Natural killer cell (primary cell): ENCODE measurements around the gene REL. TPM values are rescaled to one million over a fixed set of nuclear protein-coding genes. Genes with fewer than 3 reads are reported as not detected.
"Not testable (repeated sequence)": the region's sequence is repeated elsewhere in the genome, so short reads cannot be mapped to it uniquely, and the experiment has no call there.

Source experiments
- ATAC-seq, 3 donors: fragments of 150-1000 bp in 2 of 3; fragments of 200-7000 bp in 1 of 3; cut with Tn5 transposase; 1 replicate in 1 of 3; 2 replicates in 2 of 3; pipeline ENCODE4 v1.10.0; 2021; ENCODE audit warnings: mild to moderate bottlenecking in 2 of 3, moderate library complexity in 2 of 3
- DNase-seq, 2 donors: peaks; one replicate each; pipeline versions ENCODE4 v3.0.0 to v3.0.0-alpha.2; 2013 to 2021; ENCODE audit warnings: mixed read lengths in 1 of 2
- H3K27ac ChIP-seq: one replicate; pipeline ENCODE4 v1.5.1; 2013; ENCODE audit warnings: mild to moderate bottlenecking, low read length
- H3K27me3 ChIP-seq: one replicate; pipeline ENCODE4 v1.6.1; 2013; ENCODE audit warnings: low read length; ENCODE audit not compliant: control insufficient read depth, insufficient read depth
- H3K36me3 ChIP-seq: one replicate; pipeline ENCODE4 v1.6.1; 2013; ENCODE audit warnings: low read length; ENCODE audit not compliant: control insufficient read depth, insufficient read depth
- H3K4me1 ChIP-seq: one replicate; pipeline ENCODE4 v1.6.1; 2013; ENCODE audit warnings: low read length; ENCODE audit not compliant: control insufficient read depth, insufficient read depth
- H3K4me3 ChIP-seq: one replicate; pipeline ENCODE4 v1.5.1; 2013; ENCODE audit warnings: low read length
- H3K9me3 ChIP-seq: one replicate; pipeline ENCODE4 v1.6.1; 2013; ENCODE audit warnings: low read length; ENCODE audit not compliant: control insufficient read depth, insufficient read depth
- H3K27ac Mint-ChIP-seq, 2 donors: one replicate each; pipeline ENCODE4 v1.8.0; 2022; ENCODE audit warnings: mild to moderate bottlenecking in 2 of 2, mixed read lengths in 2 of 2, moderate library complexity in 1 of 2
- H3K27me3 Mint-ChIP-seq, 2 donors: one replicate each; pipeline ENCODE4 v1.8.0; 2022; ENCODE audit warnings: low read depth in 2 of 2, mixed read lengths in 2 of 2
- H3K36me3 Mint-ChIP-seq: one replicate; pipeline ENCODE4 v1.8.0; 2022; ENCODE audit warnings: mixed read lengths
- H3K4me1 Mint-ChIP-seq, 2 donors: one replicate each; pipeline ENCODE4 v1.8.0; 2022; ENCODE audit warnings: mixed read lengths in 2 of 2
- H3K4me3 Mint-ChIP-seq: one replicate; pipeline ENCODE4 v1.8.0; 2022; ENCODE audit warnings: mild to moderate bottlenecking, moderate library complexity, mixed read lengths
- H3K9me3 Mint-ChIP-seq, 2 donors: one replicate each; pipeline ENCODE4 v1.8.0; 2022; ENCODE audit warnings: mixed read lengths in 2 of 2
- CTCF ChIP-seq: fragments of 200-600 bp; IDR thresholded peaks from one replicate; pipeline ENCODE4 v1.8.0; 2022; ENCODE audit warnings: antibody characterized with exemption
- WGBS: methylation state at CpG from one replicate; pipeline ENCODE4 v1.1.7; 2013; ENCODE audit warnings: missing lambda C conversion rate; ENCODE audit not compliant: insufficient coverage; 5-methylcytosine and 5-hydroxymethylcytosine counted together
- intact Hi-C: fragments of 100-400 bp; cut with micrococcal nuclease; formaldehyde crosslinking; loops from one replicate; pipeline ENCODE4 v1.14.2; 2022
- total RNA-seq, 4 donors: library from RNA; stranded (reverse); fragments of 120-200 nt in 1 of 4; gene quantifications; one replicate each; pipeline versions ENCODE4 v1.2.3 to v1.2.4, GENCODE V29; 2013 to 2022

Gene REL
- total RNA-seq, 3 donors from 2014 or later (not counting 1 experiment from before 2014, with no cell fraction given) = 128 to 197 (median 178) TPM

DNA sequence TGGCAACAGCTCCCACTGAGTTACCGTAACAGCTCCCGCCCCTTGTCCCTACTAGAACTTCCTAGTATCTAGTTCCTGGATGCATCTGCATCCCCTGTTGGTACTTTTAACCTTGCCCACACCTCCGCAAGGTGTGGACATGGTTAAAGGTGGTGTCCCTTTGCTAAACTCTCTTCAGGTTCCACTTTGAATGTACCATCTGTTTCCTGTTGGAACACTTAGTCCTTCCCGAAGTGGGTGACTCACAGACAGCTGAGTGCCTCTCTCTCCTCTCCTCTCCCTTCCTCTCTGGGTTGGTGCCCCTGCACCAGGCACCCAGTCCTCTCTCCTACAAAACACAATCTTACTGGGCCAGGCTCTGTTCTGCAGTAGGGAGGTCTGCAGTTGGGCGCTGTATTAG lies 19.6 kb upstream of the REL start:
- peaks cover 6% of the 10 kb centered on the region in 2 donors for H3K4me1 Mint-ChIP-seq

GRCh38 chr2:60862642-60863041 lies 18.7 kb upstream of the REL start:
- Mint-ChIP-seq H3K4me3 (no peak overlapping the region), H3K36me3 (peaks cover 12% of the 10 kb centered on the region), H3K9me3 (peaks cover 3 to 6% of the 10 kb centered on the region in 2 donors), H3K27ac (no peak overlapping the region), H3K27me3 (peaks cover 15 to 19% of the 10 kb centered on the region in 2 donors), H3K4me1 (peaks cover 15% of the 10 kb centered on the region in 2 donors)
- no peak for DNase-seq
- intact Hi-C loops = no loop called here
- H3K27ac ChIP-seq = no peak overlapping the region
- no peaks in the 10 kb centered on the region for H3K36me3 ChIP-seq
- no peak overlapping the region for H3K4me3 ChIP-seq
- WGBS = 98% methylated on average over 1 of the region's 1 CpG
- TF ChIP-seq CTCF = no peak
- ATAC-seq = no peak
- no peaks in the 10 kb centered on the region for H3K27me3 ChIP-seq
- H3K9me3 ChIP-seq = peaks cover 5% of the 10 kb centered on the region
- H3K4me1 ChIP-seq = peaks cover 8% of the 10 kb centered on the region

More for the DNA sequence above, 19.6 kb upstream of the REL start:
- no peaks in the 10 kb centered on the region for H3K9me3 ChIP-seq
- no peaks in the 10 kb centered on the region for H3K36me3 ChIP-seq
- Mint-ChIP-seq H3K27ac (no peak overlapping the region), H3K36me3 (peaks cover 3% of the 10 kb centered on the region), H3K9me3 (no peaks in the 10 kb centered on the region), H3K4me3 (no peak overlapping the region), H3K27me3 (peaks cover 15 to 19% of the 10 kb centered on the region in 2 donors)
- H3K27ac ChIP-seq = no peak overlapping the region
- intact Hi-C loops = no loop called here
- H3K4me1 ChIP-seq = no peaks in the 10 kb centered on the region
- ATAC-seq (no peak), DNase-seq (no peak)
- no peak for TF ChIP-seq CTCF
- 84% methylated on average over 5 of the region's 5 CpGs for WGBS
- no peak overlapping the region for H3K4me3 ChIP-seq
- H3K27me3 ChIP-seq = no peaks in the 10 kb centered on the region

DNA sequence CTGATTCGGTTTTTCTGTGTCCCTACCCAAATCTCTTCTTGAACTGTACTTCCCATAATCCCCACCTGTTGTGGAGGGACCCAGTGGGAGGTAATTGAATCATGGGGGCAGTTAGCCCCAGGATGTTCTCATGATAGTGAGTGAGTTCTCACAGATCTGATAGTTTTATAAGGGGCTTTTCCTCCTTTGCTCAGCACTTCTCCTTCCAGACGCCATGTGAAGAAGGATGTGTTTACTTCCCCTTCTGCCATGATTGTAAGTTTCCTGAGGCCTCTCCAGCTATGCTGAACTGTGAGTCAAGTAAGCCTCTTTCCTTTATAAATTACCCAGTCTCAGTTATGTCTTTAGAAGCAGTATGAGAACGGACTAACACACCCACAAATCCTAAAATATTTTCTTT lies 16.0 kb upstream of the REL start:
- H3K4me3 Mint-ChIP-seq, H3K9me3 Mint-ChIP-seq, ATAC-seq, H3K27me3 ChIP-seq, H3K4me3 ChIP-seq, intact Hi-C loops, H3K9me3 ChIP-seq, H3K27ac Mint-ChIP-seq, DNase-seq, H3K36me3 ChIP-seq, H3K27ac ChIP-seq: not testable (repeated sequence)
- H3K27me3 Mint-ChIP-seq = peaks cover 15 to 19% of the 10 kb centered on the region in 2 donors
- peaks cover 21 to 25% of the 10 kb centered on the region in 2 donors for H3K4me1 Mint-ChIP-seq
- H3K4me1 ChIP-seq = peaks cover 17% of the 10 kb centered on the region
- H3K36me3 Mint-ChIP-seq = peaks cover 17% of the 10 kb centered on the region
- WGBS = 80% methylated on average over 1 of the region's 3 CpGs

DNA sequence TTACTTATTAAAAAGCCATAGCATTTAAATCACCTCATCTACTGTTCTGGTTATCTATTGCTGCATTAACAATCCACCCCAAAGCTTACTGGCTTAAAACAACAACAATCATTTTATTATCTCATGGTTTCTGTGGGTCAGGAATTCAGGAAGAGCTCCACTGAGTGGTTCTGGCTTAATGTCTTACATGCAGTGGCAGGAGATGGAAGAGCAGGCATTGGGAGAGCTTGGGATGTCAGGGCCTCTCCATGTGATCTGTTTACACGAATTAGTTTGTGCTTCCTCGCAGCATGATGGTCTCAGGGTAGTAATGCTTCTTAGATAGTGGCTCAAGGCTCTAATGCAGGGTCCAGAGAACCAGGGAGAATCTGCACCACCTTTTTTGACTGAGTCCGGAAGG lies 14.4 kb upstream of the REL start:
- no peaks in the 10 kb centered on the region for H3K27me3 ChIP-seq
- H3K9me3 ChIP-seq = peaks cover 5% of the 10 kb centered on the region
- intact Hi-C loops = no loop called here
- 98% methylated on average over 3 of the region's 3 CpGs for WGBS
- Mint-ChIP-seq H3K4me1 (peaks cover 21% of the 10 kb centered on the region in 2 donors), H3K36me3 (peaks cover 17% of the 10 kb centered on the region), H3K9me3 (peaks cover 3 to 9% of the 10 kb centered on the region in 2 donors), H3K4me3 (peak overlapping the region; percentile 74), H3K27ac (peak overlapping the region; percentile 85 to 95), H3K27me3 (peaks cover 7 to 19% of the 10 kb centered on the region in 2 donors)
- ATAC-seq (no peak), DNase-seq (no peak)
- H3K36me3 ChIP-seq = no peaks in the 10 kb centered on the region
- H3K4me3 ChIP-seq = no peak overlapping the region
- TF ChIP-seq CTCF = no peak
- H3K4me1 ChIP-seq = peaks cover 17% of the 10 kb centered on the region
- peak overlapping the region; percentile 51 for H3K27ac ChIP-seq
